Measurements from ENCODE around the gene SNX1.
A peak's percentile ranks its signal among the peaks of the same experiment; 100 is the strongest.
"Not testable (repeated sequence)": the region's sequence is repeated elsewhere in the genome, so short reads cannot be mapped to it uniquely, and the experiment has no call there.

SNX1 gene, protein sequence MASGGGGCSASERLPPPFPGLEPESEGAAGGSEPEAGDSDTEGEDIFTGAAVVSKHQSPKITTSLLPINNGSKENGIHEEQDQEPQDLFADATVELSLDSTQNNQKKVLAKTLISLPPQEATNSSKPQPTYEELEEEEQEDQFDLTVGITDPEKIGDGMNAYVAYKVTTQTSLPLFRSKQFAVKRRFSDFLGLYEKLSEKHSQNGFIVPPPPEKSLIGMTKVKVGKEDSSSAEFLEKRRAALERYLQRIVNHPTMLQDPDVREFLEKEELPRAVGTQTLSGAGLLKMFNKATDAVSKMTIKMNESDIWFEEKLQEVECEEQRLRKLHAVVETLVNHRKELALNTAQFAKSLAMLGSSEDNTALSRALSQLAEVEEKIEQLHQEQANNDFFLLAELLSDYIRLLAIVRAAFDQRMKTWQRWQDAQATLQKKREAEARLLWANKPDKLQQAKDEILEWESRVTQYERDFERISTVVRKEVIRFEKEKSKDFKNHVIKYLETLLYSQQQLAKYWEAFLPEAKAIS

DNA sequence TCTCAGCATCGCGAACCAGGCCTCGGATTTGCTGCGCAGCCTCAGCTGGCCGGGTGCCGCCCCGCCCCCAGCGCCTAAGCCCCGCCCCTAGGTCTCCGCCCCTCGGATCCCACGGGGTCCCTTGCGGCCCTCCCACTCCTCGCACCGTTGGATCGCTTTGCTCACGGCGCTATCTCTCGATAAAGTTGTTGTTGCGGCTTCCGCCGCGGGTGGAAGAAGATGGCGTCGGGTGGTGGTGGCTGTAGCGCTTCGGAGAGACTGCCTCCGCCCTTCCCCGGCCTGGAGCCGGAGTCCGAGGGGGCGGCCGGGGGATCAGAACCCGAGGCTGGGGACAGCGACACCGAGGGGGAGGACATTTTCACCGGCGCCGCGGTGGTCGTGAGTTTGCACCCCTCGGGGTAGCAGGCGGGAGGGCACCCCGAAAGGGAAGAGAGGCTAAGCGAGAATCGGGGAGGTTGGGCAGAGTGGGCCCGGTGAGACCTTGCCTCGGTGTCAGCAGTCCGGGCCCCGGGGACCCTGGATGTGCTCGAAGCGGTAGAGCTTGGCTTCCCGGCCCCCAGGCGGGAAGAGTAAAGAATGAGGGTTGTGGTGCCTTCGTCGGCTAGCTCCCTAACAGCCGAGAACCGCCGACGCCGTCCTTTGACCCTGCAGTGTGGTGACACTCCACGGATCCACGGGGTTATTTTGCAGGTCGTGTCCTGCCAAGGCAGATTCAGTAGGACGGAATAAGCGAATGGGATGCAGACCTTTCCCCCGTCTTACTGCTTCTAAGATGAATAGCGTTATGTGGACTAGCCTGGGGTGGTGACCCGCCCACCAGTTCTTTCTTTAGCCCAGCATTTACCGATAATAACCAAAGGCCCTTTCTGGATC lies at the start of gene SNX1:
Gene SNX1 (plus strand): TSS at position 188 of the 873 bp plus-strand sequence. CDS start 32 bp downstream, at position 220.
- peak; percentile 83 for DNase-seq (ENCODE audit: low read depth)

DNA sequence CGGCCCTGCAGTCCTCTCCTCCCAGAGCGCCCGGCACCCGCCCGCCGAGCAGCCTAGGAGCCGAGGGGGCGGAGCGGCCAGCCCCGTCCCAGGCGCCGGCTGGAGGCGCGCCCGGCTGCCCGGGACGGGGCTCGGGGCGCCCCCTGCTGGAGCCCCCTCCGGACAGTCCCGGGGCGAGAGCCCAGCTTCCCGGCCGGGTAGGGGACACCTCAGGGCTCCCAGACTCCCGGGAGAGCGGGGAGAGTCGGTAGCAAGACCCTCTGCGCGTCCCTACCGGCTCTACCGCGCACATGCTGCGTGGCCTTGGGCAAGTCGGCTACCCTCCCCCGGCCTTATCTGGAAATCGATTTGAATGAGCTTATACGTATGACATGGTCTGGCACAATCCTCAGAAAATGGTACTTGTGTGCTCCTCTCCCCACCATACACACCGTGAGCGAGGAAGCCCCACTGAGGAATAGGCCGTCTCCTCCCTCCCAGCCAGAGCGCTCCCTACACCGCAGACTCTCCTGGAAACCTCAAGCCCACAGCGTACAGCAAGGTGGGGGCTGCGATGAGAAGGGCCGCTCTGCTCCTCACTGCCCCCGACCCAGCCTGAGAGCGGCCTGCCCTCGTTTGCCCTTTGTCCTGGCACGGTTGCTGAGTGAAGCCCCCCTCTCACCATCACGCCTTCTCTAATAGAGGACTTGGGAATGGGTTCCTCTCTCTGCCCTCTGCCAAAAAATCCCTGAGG lies 49.2 kb upstream of the SNX1 start, which contains the start of gene DAPK2:
Gene DAPK2 (minus strand): TSS at position 65 of the 733 bp plus-strand sequence. CDS start 6,224 bp downstream, outside the sequence.
- DNase-seq (ENCODE audit: low read depth) = no peak

DNA sequence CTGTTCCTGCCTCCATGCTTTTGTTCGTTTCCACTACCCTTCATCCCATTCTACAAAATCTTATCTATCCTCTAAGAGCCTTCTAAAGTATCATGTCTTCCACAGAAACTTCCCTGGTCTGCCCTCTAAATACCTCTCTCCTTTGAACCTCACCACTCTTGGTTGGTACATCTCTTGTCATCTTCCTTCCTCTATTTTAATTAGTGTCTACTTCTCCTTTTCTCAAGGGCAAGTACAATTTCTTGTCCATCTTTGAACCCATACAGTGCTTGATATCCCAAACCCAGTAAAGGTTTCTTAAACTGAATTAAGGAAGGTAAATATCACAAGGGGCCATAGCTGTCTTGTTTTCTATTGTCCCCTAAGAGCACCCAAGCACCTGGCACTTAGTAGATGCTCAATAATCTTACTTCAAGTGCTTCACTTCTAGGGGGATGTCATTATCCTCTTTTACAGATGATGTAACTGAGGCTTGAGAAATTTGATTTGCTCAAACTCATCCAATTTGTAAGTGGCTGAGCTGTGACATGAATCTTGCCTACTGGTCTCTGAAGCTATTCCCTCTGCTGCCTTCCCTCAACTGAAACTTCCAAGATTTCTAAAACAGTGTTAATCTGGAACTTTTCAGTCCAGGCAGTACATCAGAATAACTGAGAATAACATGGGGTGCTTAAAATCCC lies 46.9 kb upstream of the SNX1 start:
- no peak for DNase-seq (ENCODE audit: low read depth)

DNA sequence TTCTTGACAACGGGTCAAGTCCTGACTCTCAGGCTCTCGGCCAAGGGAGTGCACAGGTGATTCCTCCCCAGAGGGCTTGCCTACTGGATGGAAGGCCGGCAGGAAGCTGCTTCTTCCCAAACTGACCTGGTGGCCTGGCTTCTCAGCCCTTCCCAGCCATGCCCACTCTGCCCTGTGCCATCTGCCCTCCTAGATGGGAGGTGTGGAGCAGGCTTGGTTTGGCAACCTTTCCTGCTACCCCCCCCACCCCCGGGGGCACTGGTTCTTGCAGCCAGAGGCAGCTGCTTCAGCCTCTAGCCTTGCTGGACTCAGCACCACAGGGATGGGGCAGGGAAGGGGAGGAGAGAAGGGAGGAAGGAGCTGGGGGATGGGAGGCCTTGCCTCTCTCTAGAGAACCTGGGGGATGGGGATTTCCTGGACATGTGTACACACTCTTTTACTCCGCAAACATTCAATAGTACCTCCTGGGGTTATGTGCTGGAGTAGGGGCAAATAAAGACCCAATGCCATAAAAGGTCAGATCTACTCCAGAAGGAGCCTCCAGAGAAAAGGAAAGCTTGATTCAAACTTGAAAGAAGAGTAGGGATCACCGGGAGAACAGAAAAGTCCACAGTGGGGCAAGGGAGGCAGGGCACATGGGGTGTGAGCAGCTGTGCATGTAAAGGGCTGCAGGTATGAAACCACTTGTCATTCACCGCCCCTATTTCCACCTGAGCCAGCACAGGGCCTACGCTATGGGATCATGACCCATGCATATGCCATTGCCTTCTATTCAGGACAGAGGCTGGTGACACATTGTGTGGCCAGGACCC lies 45.3 kb upstream of the SNX1 start:
- no peak for DNase-seq (ENCODE audit: low read depth)

DNA sequence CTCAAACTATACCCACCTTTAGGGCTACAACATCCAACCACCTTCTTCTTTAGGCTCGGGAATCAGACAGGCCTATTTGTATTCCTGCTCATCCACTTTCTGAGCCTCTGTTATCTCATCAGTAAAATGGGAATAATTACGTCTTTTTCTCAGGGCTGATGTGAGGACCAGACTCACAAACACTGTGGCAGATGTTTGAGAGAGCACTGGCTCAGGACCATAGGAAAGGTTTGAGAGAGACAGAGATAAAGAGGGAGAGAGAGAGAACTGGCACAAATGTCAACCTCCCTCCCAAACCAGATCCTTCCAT lies 44.7 kb upstream of the SNX1 start:
- DNase-seq (ENCODE audit: low read depth) = no peak

DNA sequence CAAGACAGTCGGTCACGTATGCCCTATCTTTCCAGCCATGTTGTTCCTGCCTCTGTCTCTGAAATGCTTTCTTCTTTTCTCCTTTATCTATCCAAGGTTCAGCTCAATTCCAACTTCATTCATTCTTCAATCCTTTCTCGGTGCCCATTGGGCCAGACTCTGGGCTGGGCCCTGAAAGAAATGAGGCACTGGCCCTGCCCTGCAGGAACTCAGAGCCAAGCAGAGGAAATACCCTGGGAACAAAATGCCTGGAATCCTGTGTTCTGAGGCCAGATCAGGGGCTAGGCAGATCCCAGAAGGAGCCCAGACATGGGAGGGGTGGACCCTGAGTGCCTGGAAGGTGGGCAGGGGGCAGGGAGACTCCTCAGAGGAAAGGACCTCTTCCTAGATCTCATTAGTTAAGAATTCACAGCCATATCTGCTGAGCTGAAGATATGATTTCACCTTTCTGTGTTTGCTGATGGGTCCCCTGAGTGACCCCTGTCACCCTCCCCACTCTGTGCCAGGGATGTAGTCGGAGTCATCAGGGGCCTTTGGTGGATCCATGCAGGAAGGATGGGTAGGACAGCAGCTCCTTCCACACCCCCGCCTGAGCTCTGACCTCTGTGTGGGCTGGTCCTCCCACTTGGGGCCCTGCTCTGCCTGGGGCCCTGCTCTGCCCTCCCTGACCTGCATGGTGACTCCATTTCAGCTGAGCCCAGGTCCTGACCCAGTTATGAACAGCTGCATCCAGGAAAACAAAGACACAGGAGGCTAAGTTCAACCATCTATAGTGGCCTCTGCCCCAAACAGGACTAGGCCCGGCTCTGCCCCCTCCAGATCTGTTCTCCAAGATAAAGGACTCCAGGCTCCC lies 44.1 kb upstream of the SNX1 start:
- DNase-seq (ENCODE audit: low read depth) = no peak

DNA sequence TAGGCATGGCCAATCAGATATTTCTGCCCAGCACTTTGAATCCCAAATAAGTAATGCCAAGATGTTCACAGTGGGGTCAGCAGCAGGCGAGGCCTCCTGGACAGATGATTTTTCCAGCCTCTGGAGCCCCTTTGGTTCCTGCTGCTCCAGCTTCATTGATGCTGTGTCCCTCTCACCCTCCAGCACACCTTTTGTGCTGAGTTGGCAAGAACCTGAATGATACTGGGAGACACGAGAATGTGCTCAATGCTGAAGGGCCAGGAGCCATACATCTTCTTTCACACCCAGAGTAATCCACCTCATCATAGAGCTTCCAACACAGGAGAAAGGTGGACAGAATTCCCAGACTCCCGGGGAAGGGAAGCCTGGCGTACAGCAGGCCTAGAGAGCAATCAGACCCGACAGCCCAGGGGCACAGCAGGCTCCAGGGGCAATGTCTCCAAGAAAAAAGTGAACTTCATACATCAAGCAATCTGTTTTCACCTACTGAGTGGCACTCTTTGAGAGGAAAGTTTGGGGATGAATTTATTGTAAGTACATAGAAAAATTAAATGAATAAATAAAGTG lies 42.8 kb upstream of the SNX1 start:
- no peak for DNase-seq (ENCODE audit: low read depth)

DNA sequence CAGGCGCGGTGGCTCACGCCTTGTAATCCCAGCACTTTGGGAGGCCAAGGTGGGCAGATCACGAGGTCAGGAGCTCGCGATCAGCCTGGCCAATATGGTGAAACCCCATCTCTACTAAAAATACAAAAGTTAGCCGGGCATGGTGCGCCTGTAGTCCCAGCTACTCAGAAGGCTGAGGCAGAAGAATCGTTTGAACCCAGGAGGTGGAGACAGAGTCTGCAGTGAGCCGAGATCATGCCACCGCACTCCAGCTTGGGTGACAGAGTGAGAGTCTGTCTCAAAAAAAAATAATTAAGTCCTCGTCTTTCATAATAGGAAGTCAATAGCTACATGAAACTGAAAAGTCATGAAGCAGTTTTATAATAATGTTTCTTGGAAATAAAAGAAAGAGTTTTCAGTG lies 42.1 kb upstream of the SNX1 start:
- DNase-seq (ENCODE audit: low read depth) = not testable (repeated sequence)

DNA sequence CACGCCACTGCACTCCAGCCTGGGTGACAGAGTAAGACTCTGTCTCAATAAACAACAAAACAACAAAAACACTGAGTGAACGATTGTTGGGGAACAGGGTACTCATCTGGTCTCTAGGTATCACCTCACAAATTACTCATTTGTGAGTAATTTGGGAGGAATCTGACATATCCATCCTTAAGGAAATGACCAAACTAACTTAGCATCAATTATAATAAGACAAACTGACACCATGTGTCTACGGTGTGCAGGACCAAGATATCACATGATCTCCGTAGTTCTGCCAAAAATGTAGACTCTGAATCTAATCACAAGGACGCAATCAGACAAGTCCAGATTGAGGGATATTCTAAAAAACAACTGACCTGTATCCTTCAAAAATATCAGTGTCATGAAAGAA lies 37.5 kb upstream of the SNX1 start:
- no peak for DNase-seq (ENCODE audit: low read depth)

DNA sequence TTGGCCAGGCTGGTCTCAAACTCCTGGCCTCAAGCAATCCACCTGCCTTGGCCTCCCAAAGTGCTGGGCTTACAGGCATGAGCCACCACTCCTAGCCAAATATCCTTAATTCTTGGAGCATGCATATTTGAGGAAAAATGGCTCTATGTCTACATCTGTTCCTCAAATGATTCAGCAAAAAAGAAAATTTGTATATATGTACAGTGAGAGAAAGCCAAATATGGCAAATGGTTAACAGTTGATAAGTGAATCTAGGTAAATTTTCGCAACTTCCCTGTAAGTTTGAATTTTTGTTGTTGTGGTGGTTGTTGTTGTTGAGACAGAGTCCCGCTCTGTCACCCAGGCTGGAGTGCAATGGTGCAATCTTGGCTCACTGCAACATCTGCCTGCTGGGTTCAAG lies 36.7 kb upstream of the SNX1 start:
- DNase-seq (ENCODE audit: low read depth) = not testable (repeated sequence)

DNA sequence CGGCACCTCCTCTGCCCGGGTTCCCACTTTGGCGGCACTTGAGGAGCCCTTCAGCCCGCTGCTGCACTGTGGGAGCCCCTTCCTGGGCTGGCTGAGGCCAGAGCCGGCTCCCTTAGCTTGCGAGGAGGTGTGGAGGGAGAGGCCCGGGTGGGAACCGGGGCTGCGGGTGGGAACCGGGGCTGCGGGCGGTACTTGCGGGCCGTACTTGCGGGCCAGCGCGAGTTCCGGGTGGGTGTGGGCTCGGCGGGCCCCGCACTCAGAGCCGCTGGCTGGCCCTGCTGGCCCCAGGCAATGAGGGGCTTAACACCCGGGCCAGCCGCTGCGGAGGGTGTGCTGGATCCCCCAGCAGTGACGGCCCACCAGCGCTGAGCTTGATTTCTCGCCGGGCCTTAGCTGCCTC lies 35.1 kb upstream of the SNX1 start:
- DNase-seq (ENCODE audit: low read depth) = no peak

DNA sequence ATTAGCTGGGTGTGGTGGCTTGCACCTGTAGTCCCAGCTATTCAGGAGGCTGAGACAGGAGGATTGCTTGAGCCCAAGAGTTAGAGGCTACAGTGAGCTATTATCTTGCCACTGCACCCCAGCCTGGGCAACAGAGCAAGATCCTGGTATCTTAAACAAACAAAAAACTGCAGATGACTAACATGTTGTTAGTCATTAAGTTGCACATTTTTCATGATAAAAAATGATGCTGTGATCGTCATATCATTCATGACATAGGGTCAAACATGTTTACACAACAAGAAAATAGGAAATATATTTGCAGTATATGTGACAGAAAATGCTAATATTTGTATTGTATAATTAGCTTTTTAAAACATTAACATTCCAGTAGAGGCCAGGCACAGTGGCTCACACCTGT lies 29.3 kb upstream of the SNX1 start:
- no peak for DNase-seq (ENCODE audit: low read depth)

DNA sequence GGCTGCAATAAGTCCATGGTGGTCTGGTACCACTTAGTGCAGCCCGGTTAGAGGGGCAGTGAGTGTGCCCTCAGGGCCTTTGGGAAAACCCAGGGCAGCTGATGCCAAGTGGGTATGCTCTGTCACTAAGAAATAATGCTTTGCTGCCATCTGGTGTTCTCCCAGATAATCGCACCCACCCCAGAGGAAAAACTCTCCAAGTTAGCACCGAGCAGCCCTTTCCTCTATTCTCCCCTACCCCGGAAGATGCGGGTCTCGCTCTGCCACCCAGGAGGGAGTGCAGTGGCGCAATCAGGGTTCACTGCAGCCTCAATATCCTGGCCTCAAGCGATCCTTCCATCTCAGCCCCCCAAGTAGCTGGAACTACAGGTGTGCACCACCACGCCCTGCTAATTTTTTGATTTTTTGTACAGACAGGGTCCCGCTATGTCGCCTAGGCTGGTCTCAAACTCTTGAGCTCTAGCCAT lies 28.2 kb upstream of the SNX1 start:
- DNase-seq (ENCODE audit: low read depth) = peak; percentile 35

DNA sequence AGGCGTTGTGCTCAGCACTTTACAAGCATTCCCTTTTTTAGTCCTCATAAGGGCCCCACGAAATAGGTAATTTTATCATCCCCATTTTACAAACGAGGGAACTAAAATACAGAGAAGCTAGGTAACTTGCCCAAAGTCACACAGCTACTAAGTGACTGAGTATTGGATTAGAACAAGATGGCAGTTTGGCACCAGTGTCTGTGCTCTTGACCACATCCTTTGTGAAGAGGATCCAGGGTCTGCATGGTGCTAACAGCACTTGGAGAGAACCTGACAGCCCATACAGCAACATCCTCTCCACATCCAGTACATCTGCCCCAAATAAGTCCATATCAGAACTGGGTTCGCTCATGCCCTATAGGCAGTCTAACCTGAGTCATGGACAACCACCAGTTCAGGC lies 27.6 kb upstream of the SNX1 start:
- DNase-seq (ENCODE audit: low read depth) = no peak

DNA sequence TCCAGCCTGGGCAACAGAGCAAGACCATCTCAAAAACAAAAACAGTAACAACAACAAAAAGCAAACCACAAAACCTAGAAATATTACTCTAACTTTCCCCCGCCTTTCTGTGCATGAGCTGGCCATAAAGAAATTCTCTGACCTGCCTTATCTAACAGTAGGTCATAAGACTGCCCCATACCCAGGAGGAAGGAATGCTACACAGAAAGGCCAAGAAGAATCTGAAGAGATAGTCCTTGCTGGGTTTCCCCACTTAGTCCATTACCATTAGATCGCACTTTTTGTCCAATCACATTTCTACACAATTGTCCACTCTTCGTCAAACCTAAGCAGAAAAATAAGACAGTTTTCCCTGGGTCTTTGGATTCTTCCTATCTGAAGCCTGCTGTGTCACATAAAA lies 25.7 kb upstream of the SNX1 start:
- no peak for DNase-seq (ENCODE audit: low read depth)

DNA sequence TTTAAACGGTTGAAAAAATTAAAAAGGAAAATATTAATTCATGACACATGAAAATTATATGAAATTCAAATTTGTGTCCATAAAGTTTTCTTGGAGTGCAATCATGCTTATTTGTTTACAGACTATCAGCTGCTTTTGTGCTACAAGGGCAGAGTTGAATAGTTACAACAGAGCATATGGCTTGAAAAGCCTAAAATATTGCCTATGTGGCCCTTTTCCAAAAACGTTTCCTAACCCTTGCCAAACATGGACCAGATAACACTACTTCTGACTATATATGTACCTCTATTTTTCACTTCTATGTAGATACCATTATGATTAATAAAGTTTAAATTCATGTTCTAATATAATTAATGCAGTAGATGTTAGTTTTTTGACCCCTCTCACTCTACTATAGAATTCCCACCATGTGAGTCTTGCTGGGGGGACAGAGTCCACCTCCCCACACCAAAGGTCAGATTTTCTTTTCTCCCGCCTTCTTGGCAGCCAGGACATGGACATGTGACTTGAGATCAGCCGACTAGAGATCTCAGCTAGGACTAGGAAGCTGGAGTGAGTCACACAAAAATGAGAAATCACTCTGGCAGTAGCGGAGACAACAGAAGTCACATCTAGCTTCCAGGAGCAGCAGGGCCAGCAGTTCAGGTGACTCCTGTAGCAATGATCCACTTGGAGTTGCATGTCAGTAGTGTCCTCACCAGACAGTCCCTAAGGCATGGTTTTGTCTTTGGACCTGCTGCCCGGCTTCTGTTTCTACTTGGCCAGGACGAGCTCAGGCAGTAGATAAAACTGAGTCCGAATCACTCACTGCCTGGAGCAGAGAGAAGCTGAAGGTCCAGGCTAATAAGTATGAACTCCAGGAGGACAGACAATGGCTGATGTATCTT lies 24.6 kb upstream of the SNX1 start:
- no peak for DNase-seq (ENCODE audit: low read depth)

DNA sequence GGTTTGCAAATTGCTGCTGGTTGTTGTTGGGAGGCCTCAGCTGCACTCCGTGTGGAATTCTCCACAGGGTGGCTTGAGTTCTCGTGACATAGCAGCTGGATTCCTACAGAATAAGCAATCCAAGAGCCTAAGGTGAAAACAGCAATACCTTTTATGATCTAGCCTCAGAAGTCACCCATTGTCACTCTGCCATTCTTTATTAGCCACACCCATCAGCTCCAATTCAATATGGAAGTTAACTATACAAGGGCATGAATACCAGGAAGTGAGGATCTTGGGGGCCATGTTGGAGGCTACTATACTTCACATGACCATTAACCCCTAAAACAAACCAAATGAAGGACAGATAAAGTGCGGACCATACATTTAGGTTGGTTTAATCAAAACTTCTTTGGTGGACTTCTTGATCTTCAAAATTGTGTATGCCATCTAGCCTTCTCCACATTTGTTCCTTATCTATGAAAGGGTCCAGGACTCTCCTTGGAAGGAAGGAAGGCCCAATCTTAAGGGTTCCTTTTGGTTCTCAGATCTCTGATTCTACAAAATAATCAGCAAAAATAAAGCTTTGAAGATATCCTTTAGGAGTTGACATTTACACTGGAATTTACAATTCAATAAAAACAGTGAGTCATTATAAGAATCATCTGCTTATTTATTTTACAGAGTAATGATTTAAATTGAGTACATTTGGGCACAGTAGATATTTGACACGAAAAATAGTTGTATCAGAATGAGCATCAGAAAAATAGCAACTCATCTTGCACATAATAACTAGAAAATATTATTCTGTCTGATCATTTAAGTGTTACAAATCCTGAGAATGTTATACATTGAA lies 23.6 kb upstream of the SNX1 start:
- no peak for DNase-seq (ENCODE audit: low read depth)
